Stimulated activated CD4-positive, alpha-beta T cell treated with anti-CD3 and anti-CD28 coated beads, Interleukin-4, amount 100 ng/mL, for 24 hours (primary cell): ENCODE data around the gene NCAM1.

ENCODE experiments used
- DNase-seq: peaks from one replicate; pipeline ENCODE4 v3.0.0-alpha.2; 2020

Gene NCAM1

DNA sequence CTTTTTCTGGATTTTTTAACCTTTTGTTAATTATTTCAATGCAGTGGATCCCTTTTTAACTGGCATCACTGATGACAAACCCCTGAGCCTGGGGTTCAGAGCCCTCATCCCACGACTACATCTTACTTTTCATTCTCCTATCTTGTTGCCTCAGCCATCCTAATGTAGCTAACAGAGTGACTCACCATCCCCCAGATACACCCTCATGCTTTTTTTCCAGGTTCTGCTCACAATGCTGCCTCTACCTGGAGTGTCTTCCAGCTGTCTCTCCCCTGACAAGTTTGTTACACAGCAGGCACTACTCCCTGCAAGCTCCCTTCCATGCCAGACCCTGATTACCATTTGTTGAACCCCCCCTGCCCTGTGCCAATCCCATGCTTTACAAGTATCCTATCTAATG lies 135.4 kb downstream of the NCAM1 start:
- DNase-seq: no peak

DNA sequence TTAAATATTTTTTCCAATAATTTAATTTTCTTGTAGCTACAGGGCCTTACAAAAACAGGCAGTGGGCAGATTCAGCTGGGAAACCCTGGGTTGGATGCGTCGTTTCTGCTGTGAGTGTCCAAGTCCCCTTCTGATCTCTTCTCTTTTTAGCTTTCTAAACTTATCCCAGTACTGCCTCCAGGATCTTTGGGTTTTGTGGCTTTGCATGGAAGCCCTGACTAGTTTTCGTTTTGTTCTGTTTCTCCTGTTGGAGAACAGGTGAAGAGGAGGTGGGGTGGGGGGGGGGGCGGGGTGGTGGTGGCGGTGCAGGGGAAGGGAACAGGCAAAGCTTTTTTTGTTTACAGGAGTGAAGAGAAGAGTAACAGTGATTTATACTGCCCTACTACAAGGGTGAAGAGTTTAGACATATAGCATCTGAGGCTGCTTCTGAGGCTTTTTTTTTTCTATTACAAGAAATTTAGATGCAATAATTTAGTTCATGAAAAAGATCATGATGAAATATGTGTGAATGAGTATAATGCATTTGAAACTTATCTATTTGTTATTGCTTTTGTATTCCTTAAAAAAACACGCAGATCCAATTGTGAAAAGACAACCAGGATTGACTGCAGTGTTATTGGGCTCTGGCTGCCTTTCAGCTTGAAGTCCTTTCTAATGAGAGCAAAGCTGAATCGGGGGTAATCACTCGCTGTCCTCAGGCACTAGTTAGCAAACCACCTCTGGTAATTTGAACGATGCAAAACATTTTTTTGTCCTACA lies 142.9 kb downstream of the NCAM1 start:
- DNase-seq: no peak

DNA sequence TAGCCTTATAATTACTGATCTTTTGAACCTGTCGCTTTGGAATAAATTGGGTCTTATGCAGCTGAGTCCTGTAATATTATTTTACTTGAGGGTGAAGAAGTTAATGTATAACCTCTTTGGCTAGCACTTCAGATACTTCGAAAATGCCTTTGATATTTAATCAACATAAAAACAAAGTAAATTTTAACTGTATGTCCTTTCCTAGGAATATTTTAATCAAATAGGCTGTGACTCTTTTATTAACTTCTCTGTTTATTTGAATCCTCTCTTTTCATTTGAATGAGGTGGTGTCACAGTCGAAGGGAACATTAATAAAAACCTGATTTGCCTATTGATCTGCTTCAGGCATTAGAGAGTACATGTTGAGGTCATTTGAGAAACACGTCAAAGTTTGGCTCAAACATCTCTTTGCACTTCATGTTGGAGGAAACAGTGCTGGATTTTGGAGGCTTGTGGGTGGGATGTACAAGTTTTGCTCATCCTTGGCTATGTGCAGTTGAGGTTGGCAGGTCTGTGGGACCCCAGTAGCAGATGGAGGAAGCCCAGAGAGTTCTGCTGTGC lies 143.6 kb downstream of the NCAM1 start:
- no peak for DNase-seq

DNA sequence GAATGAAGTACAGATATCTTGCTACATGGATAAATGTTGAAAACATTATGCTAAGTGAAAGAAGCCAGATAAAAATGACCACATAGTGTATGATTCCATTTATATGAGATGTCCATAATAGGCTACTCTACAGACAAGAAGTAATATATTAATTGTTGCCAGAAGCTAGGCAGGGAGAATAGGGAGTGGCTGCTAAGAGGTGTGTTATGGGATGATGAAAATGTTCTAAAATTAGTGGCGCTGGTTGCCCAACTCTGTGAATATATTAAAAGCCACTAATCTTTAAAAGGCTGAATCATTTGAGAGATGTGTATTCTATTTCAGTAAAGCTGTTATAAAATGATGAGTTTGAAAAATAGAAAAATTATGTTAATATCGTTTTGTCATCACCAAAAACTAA lies 144.4 kb downstream of the NCAM1 start:
- no peak for DNase-seq

DNA sequence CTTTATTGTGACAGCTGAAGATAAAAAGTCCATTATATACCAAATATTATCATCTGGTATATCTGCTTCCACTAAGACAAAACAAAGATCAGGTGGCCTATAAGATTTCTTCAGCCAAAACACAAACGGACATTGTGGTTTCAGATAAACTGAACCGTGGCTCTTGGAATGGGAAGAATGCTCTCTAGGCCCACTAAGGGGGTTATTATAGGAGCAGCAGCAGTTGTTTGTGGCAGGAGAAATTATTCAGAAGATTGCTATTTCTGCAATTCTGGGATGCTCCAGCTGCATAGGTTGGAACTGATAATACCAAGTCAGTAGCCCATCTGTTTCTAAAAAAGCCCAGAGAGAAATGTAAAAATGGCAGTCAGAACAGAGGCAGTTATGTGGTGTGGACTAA lies 145.3 kb downstream of the NCAM1 start:
- DNase-seq: no peak

DNA sequence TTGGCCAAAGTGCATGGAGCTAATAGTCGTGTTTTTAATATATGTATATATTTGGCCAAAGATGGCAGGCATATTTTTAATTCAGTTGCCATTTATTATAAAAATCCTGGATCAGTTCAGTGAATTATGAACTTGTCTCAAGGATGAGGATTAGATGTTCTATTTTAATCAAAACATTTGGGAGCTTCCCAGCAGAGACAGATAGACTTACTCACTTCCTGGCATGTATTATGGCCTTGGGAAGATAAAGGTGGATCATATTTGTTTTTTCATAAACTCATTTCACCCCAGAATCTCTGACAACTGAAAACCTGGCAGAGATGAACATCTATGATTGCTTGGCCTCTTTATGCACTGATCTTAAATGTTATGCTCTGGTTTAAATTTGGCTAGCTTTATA lies 148.8 kb downstream of the NCAM1 start:
- no peak for DNase-seq

DNA sequence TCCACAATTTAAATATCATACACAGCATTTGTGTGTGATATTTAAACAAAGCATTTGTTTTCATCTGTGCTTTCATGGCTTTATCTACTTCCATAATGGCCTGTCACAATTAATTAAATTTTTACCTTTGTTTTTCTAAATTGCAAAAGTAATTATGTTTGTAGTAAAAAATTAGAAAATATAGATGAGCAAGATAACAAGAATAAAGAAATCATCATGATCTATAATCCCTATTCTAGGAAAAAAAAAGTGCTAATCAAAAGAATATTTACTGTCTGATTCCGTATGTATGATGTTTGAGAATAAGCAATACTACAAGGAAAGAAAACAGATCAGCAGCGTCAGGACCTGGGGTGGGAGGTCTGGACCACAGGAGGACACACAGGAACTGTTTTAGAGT lies 149.9 kb downstream of the NCAM1 start:
- DNase-seq: no peak

DNA sequence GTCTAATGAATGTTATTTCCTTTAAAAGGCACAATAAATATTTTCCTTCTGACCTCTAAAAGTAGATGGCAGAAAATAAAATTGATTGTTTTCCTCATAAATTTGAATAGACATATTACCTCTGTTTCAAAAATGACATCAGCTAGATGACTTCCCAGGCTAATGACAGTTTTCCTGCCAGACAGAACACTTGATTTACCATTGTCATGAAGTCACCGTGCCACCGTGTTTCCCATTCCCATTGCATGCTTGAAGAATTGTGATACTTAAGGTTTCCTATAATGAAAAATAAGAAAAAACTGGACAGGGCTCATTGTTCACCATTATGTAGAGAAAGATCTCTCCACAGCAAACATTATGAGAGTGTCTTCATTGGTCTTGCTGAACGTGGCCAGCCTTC lies 151.1 kb downstream of the NCAM1 start:
- DNase-seq: no peak

DNA sequence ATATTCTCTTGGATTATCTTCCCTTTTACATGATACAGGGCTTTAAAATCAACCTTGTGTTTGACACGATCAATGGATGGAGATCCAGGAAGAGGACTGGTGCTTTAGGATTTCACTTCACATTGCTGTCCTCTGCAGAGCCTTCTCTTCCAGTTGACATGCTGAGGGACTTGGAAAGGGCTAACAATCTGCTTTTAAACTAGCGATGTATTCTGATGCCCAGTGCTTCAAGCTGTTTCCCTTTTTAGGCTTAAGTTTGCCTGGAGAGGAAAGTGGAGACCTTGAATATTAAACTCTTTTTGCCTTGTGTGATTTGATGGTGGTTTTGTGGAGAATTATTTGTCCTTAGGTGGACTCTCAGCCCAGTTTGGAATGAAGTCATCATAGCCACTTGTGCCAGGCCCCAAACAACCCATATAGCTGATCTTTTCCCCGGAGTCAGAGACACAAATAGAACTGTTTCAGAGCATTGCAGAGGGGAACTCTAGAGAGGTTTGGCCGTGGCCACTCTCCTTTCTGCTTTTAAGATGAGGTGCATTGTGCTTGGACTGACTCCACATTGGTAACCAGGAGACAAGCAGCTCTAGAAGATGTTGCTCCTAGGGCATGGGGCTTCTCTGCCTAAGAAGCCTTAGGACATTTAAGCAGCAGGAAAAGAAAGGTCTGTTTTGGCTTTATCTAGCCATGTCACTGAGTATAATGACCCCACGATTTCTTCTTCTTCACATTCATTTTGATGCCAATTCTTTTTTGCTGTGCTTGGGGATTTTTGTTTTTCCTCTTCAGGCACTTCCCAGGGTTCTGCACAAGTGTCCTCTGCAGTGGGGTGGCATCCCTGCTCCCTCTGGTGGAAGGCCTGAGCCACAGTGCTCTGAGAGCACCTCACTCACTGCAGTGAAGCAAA lies 152.8 kb downstream of the NCAM1 start:
- no peak for DNase-seq

DNA sequence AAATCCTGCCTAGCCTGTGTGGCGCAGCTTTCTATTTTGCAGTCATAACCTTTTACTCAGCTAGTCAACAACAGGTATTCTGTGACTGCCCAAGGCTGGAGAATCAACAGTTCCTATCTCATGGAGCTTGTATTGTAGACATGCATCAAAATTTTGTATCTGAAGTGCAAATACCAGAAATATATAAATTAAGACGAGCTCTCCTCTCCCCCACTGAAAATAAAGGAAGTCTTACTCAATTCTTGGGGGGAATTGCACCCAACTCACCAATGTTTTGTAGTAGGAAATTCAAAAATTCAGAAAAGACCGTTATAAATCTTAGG lies 153.4 kb downstream of the NCAM1 start:
- DNase-seq: no peak

DNA sequence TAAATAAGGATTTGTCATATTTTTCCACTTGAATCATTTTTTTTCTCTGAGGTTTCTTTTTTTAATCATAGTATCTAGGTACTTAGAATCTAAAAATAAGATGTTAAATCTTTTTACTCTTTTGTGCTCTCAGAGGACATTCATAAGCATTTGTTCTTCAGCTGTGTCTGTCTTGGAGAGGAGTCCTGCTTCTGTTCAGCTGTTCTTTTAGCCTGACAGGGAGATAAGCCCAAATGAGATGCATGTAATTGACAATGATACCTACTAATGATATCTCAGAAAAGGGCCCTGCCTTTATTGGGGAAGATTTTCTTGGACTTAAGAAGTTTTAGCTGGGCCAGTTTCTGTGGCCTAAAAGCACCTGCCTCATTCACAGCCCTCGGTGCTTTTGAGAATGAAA lies 156.9 kb downstream of the NCAM1 start:
- DNase-seq: no peak

DNA sequence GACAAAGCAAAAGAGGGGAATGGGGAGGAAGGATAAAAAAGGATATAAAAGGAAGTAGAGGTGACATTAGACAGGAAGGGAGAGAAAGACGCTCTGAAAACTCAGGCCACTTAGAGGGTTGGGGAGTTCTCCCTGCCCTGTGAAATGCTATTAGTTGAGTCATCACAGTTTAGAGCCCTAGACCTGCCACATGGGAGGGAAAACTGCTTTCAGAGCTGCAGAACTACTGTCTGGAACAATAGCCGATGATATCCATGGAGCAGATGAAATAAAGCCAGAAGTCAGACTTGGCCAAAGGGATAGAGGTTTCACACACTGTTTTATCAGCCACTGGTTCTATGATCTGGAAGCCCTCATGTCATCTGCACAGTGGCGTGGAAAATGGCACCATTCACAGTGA lies 157.9 kb downstream of the NCAM1 start:
- no peak for DNase-seq

DNA sequence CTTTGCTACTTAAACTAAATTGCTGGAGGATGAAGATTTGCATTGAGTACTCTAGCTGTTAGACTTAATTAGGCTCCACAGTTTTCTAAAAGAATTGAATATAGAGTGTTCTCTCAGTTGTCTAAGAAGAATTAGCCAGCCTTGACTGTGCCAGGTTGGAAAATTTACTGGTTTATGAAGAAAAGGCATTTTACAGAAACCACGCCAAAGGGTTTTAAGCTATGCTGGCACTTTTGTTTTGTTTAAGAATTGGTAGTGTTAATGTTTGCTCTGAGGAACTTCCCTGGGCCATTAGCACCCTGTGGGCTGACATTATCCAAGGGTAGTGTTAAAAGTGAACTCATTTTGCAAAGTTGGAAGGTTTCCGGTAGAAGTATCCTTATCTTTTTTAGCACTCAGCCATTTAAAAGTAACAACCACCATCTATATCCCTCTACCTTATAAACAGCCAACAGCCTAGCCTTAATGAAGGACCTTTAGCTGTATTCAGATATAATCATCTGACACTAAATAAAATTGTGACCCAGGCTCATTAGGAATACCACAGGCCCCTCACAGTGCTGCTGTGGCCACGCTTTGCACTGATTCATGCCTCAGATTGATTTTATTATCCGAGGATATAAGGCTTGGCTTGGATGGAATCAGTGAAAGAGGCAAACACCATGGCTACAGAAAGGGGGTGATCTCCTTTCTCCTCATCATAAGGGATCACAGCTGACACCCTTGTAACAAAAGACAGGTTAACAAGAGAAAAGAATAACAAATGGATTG lies 158.9 kb downstream of the NCAM1 start:
- no peak for DNase-seq

DNA sequence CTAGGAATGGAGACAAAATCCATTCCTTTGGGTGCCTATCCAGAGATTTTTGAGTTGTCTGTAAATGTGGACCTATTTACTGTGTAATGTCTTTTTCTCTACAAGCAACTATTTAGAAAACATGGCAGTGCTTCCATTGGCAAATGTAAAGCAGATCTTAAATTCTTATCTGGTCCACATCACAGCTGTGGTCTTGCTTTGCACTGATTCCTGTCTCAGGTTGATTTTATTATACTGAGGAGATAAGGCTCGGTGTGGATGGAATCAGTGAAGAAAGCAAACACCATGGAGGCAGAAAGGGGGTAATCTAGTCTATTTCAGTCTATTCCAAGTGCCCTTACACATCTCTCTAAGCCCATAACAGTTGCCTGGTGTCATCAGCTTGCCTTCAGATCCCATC lies 160.5 kb downstream of the NCAM1 start:
- DNase-seq: no peak

DNA sequence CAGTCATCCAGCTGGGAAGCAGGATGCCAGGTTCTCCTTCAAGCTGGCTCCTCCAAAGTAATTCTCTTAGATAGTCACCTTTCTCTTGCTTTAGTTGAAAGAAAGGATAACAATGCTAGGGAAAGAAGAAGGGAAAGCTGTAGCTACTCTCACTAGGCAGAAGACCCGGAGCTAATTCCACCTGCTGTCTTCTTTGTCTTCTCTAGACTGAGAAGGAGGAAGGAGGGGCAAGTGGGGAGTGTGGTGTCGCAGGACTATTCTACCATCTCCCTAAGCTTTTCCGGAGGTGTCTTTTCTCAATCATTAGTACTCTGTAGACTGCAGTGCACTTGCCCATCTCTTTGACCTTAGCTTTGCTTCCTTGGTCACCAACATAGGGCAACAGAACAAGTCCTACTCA lies 162.8 kb downstream of the NCAM1 start:
- no peak for DNase-seq

DNA sequence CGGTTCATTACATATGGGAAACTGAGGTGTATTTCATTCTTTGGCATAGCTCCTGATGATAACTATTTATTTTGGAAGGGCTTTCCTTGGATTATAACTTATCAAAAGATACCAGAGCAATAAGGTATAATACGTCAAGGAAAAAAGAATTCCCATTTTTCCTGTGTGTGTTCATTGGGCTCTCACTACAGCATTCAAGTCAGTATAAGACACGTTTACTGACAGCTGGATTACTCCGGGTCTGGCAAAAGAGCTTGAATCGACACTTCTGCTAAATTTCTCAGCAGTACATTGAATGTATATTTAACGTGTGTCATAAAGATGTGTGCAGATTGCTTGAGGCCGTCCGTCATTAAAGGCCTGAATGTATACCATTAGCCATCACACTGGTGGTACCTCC lies 163.4 kb downstream of the NCAM1 start:
- DNase-seq: no peak

DNA sequence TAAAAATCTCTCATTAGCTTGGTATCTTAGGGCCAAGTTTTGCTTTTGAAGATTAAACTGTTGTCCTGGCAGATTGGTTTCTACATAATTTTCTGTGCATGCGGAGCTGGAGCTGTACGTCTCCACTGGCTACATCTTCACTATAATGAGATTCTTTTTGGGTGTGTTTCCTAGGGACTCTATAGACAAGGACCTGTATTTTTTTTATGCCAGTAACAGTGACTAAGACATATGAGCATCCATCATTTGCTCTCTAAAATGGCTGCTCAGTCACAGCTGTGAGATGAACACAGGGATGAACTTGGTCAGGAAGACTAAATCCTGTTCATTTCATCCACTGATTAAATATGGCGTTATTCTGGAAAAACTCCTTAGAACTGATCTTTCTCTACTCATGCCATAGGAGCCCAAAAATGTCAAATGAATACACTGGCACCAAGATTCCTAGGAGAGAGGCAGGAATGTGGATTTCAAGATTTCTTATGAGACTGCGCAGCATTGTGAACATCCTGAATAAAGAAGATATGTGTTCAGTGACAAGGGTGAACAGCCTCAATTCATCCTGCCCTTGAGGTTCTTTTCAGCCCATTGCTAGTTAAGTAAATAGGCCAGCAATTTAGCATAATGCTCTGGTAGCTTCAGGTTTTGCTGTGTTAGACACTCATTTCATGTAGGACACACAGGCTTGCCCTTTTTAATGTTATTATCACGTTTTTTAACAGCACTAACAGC lies 168.2 kb downstream of the NCAM1 start:
- no peak for DNase-seq

DNA sequence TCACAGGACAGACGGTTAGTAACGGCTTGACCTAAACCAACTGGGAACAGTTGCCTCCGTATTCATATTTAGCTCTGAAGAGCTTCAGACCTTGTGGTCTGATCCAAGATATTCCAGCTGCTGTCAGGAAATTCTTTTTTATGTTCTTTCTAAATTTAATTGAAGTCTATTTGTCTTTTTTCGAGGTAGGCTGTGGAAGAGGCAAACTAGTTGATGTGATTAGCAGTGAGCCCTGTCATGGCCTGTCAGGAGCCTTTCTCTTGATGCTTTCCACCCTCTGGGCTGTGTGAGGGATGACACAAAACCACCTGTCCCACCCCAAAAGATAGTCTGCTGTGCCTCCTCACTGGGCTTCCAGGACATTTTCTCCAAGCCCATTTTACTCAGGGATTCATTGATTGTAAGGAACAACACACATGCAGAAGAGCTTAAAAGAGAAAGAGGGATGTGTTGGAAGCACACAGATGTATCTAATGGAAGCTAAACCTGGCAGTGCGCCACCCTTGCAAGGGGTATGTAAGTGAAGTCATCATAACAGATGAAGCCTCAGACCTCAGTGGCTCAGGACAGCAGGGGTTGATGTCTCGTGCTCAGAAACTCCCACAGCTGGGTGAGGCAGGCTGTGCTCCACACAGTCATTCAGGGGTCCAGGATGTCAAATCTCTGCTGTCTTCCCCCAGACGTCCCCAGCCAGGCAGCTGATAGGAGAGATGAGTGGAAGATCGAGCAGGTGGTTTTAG lies 170.0 kb downstream of the NCAM1 start:
- DNase-seq: no peak

DNA sequence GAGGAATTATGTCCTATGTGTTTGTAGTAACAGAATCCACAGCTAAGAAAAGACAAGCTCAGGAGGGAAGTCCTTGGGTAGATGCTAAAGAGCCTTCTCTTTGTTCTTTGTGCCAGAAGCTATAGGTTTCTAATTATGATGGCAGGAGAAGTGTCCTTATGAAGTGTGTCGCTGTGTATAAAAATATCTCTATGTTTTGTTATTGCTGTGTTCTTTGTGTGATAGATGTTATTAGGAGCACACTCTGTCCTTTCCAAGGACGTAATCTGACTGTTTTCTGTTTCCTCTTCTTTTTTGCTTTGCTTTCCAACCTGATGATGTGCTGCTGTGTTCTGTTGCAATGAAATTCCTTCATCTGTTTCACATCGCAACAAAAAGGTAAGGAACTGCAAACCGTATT lies 171.9 kb downstream of the NCAM1 start:
- no peak for DNase-seq

DNA sequence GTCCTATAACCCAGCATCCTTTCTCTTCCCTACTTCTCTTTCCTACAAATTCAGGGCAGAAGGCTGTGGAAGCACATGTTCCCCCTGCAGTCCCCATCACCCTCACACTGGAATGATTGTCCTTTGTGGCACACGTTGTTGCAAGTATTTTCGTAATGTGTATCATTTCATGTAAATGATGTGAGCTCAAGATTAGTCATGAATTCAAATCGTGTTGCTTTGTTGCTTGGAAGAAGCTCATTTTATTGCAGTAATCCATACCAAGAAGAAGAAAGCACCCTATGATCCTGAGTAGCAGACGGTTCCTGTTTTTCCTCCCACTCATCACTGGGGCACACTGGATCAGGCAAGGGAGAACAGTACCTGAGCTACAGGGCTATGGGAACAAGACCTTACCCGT lies 173.4 kb downstream of the NCAM1 start:
- DNase-seq: no peak

DNA sequence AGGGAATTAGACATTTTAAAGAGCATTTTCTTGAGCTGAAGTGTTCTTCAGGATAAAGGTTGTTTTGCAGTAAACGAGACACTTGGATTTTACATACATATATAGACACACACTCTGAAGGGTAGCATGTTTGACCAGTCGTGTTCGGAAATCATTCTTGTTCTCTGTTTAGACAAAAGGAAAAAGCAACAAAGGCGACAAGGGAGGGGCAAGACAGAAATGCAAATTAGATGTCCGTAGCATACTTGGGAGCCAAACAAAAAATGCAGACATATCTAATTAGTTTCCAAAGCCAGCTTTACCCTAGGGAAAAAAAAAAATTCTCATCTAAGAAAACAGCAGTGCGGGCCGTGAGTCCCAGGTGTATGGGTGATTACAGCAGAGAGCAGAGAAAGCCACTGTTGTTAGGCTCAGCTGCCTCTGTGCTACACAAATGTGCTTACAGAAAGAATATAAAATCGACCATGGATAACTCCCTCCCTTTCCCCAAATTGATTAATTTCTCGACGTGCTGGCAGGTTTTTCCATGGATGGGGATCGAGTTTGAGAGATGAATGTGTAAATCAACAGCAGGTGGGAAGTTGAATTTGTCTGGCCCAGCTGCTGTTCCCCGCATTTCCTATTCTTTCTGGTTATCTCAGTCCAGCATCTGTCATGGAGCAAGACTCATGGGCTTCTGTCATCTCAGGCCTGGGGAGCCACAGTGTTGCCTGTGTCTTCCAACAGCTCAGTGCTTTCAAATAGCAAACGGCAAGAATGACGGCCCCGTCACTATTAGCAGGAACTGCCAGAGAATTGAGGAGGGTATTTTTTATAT lies 176.7 kb downstream of the NCAM1 start:
- no peak for DNase-seq
